Measurements from ENCODE around the gene MED10.
"Not testable (repeated sequence)": the region's sequence is repeated elsewhere in the genome, so short reads cannot be mapped to it uniquely, and the experiment has no call there.

MED10 gene

DNA sequence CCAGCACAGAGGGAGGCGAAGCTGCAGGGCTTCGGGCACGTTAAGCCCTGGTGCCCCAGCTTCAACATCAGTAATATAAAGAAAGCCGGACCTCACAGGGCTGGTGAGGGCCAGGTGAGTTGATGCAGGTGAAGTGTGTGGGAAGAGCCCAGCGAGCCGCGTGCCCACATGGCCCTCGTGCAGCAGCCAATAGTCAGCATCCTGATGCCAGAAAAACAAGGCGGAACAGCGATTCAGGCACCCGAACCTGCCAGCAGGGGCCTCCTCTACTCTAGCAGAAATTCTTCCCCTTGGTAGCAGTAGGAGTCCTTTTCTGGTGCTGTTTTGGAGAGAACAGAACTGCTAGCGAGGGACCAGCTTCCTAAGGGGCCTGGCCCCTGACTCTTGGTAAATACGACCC, 7.8 kb downstream of the MED10 start:
- Histone ChIP-seq H3K4me1 (ENCODE audit: control insufficient read depth, insufficient read depth, low read length) (no peaks in the 10 kb centered on the region), H3K9me3 (ENCODE audit: control insufficient read depth, low read length) (no peaks in the 10 kb centered on the region), H3K4me3 (ENCODE audit: low read length) (no peak overlapping the region), H3K9ac (ENCODE audit: low read length) (no peak overlapping the region), H3K27me3 (replicated peaks; ENCODE audit: control insufficient read depth, insufficient read depth, low read length) (no peaks in the 10 kb centered on the region), H3K36me3 (ENCODE audit: control insufficient read depth, insufficient read depth, low read length, severe bottlenecking) (peaks cover 76% of the 10 kb centered on the region)
- no peak for DNase-seq (ENCODE audit: low read depth)

DNA sequence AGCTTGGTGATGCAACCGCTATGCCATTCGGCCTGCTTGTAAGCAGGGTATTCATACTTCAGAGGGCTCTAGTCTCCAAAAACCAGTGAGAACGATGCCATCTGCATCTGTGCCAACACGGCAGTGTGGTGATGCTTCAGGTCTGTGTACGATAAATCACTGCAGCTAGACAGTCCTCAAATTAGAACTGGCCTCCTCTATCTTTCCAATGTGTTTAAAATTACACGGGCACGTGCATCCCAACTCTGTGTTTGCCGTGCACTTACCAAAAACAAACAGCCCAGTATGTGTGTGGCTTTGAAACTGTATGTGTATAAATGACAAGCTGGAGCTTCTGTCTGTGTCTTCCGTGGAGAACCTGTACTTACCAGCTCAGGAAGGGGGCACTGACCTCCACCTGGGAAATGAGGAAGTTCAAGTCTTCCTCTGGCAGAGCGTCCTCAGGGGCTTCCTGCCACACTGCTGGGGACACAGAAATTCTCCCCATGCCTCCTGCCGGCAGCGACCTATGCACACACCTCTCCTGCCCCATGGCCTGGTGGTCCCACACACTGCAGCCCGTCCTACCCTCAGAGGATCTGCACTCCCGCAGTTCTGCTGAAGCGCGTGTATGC, 12.3 kb downstream of the MED10 start:
- no peaks in the 10 kb centered on the region for H3K4me1 ChIP-seq (ENCODE audit: control insufficient read depth, insufficient read depth, low read length)
- no peak overlapping the region for H3K9ac ChIP-seq (ENCODE audit: low read length)
- H3K36me3 ChIP-seq (ENCODE audit: control insufficient read depth, insufficient read depth, low read length, severe bottlenecking) = peaks cover 31% of the 10 kb centered on the region
- no peak for DNase-seq (ENCODE audit: low read depth)
- H3K27me3 ChIP-seq (replicated peaks; ENCODE audit: control insufficient read depth, insufficient read depth, low read length) = no peaks in the 10 kb centered on the region
- H3K4me3 ChIP-seq (ENCODE audit: low read length) = no peak overlapping the region
- no peaks in the 10 kb centered on the region for H3K9me3 ChIP-seq (ENCODE audit: control insufficient read depth, low read length)

DNA sequence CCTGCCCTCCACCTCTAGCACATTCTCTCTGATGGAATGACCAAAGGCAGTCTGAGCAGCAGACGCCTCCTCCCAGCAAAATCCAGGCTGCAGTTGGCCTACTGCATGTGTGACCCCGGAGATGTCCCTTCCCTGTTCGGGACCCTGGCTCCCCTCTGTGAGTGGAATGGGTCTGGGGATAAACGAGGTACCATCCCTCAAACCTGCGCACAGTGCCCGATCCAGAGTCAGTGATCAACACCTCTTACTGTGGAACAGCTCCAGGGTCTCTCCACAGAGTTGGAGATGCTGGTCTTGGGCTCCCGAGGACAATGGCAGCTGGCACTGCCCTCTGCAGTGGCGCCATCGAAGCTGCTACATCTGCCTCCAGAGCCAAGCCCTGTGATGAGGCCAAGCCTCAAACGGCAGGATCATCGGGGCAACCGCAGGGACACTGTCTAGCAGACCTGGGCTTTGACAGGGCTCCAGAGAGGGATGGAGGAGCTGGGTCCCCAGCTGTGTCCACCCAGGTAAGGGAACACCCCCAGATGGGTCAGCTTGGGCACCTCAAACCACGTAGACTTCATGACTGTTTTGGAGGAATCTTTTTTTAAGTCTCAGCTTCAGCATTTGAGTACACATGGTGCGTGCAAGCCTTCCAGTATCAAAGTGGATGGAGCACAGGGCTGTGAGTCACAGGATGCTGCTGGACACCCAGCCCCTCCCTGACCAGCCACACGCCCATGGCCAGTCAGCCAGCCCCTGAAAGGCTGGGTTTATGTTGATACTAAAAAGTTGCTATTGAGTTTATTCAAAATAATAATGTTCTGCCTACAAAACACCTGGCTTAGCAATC, 13.0 kb downstream of the MED10 start:
- DNase-seq (ENCODE audit: low read depth) = no peak

DNA sequence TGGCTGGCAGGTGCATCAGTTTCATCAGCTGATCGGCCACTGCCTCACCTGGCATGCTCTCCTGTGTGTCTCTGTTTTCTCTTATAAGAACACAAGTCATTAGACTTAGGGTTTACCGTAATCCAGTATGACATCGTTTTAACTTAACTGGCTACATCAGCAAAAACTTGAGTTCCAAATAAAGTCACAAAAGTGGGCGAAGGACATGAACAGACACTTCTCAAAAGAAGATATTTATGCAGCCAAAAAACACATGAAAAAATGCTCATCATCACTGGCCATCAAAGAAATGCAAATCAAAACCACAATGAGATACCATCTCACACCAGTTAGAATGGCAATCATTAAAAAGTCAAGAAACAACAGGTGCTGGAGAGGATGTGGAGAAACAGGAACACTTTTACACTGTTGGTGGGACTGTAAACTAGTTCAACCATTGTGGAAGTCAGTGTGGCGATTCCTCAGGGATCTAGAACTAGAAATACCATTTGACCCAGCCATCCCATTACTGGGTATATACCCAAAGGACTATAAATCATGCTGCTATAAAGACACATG, 14.8 kb downstream of the MED10 start:
- H3K27me3 ChIP-seq (replicated peaks; ENCODE audit: control insufficient read depth, insufficient read depth, low read length); H3K9me3 ChIP-seq (ENCODE audit: control insufficient read depth, low read length); H3K9ac ChIP-seq (ENCODE audit: low read length); H3K4me1 ChIP-seq (ENCODE audit: control insufficient read depth, insufficient read depth, low read length); H3K4me3 ChIP-seq (ENCODE audit: low read length); H3K36me3 ChIP-seq (ENCODE audit: control insufficient read depth, insufficient read depth, low read length, severe bottlenecking); DNase-seq (ENCODE audit: low read depth): not testable (repeated sequence)

More for the DNA sequence above, 13.0 kb downstream of the MED10 start:
- no peak overlapping the region for H3K9ac ChIP-seq (ENCODE audit: low read length)
- no peaks in the 10 kb centered on the region for H3K27me3 ChIP-seq (replicated peaks; ENCODE audit: control insufficient read depth, insufficient read depth, low read length)
- H3K4me1 ChIP-seq (ENCODE audit: control insufficient read depth, insufficient read depth, low read length) = no peaks in the 10 kb centered on the region
- H3K4me3 ChIP-seq (ENCODE audit: low read length) = no peak overlapping the region
- no peaks in the 10 kb centered on the region for H3K9me3 ChIP-seq (ENCODE audit: control insufficient read depth, low read length)
- peaks cover 24% of the 10 kb centered on the region for H3K36me3 ChIP-seq (ENCODE audit: control insufficient read depth, insufficient read depth, low read length, severe bottlenecking)

DNA sequence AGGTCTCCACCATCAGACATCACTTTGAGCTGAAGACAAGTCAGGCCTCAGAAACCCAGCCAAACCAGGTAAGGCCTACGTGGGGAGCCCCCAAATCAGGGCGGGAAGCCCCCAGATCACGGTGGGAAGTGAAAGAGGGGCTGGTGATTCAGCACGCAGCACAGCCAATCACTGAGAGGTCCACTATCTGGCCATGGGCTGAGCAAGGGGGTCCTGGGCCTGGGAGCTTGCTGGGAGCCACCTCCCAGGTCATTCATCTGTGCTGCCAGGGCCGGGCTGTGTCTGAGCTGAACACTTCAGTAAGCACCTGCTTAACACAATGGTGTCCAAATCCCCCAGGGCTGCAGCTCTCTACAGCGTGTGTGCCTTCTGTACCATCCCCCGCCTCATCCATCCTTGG, 15.5 kb downstream of the MED10 start:
- no peaks in the 10 kb centered on the region for H3K27me3 ChIP-seq (replicated peaks; ENCODE audit: control insufficient read depth, insufficient read depth, low read length)
- no peak overlapping the region for H3K4me3 ChIP-seq (ENCODE audit: low read length)
- peaks cover 3% of the 10 kb centered on the region for H3K4me1 ChIP-seq (ENCODE audit: control insufficient read depth, insufficient read depth, low read length)
- no peak for DNase-seq (ENCODE audit: low read depth)
- H3K36me3 ChIP-seq (ENCODE audit: control insufficient read depth, insufficient read depth, low read length, severe bottlenecking) = peaks cover 3% of the 10 kb centered on the region
- no peaks in the 10 kb centered on the region for H3K9me3 ChIP-seq (ENCODE audit: control insufficient read depth, low read length)
- no peak overlapping the region for H3K9ac ChIP-seq (ENCODE audit: low read length)

DNA sequence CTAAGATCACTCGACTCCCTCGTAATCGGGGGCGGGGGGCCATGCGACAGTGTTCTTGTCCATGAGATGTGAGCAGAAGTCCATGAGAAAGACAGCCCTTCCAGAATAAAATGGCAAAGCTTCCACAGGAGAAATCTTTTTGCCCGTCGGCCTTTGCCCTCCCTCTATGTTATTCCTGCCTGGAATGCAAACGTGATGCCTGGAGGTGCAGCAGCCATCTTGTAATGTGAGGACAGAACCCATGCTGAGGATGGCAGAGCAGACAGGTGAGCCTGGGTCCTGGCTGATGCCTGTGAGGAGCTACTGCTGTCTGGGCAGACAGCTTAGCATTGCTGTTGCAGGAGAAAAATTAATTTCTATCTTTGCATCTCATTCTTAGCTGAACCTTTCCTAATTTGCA, 17.2 kb downstream of the MED10 start:
- DNase-seq (ENCODE audit: low read depth) = no peak

DNA sequence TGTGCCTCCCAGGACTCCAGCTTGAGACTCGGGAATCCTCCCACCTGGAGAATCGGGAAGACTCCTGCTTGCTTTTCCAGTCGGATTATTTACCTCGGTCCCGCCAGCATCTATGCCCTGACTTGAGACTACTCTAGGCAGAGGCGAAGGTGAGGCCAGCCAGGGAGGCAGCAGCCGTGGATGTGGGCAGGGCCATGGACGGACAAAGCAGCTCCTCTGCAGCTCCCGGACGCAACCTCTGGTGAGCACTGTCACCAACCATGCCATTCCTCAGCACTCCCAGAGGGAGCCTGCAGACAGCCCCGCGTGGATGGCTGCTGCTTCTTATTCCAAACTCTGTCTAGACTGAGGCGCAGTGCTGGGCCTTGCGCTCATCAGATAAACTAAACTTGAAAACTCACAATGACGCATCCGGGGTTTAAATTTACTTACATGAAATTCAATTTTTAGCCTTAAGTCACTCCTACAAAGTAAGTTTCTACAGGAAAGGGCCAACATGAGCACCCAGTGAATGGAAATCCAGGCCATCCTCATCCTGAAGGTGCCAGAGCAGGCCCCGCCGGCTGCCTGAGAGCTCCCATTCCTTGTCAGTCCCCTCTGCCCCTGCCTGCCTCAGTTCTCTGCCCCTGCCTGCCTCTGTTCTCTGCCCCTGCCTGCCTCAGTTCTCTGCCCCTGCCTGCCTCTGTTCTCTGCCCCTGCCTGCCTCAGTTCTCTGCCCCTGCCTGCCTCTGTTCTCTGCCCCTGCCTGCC, 17.8 kb downstream of the MED10 start:
- peaks cover 3% of the 10 kb centered on the region for H3K4me1 ChIP-seq (ENCODE audit: control insufficient read depth, insufficient read depth, low read length)
- no peaks in the 10 kb centered on the region for H3K27me3 ChIP-seq (replicated peaks; ENCODE audit: control insufficient read depth, insufficient read depth, low read length)
- no peak overlapping the region for H3K4me3 ChIP-seq (ENCODE audit: low read length)
- no peaks in the 10 kb centered on the region for H3K9me3 ChIP-seq (ENCODE audit: control insufficient read depth, low read length)
- DNase-seq (ENCODE audit: low read depth) = no peak
- no peak overlapping the region for H3K9ac ChIP-seq (ENCODE audit: low read length)
- no peaks in the 10 kb centered on the region for H3K36me3 ChIP-seq (ENCODE audit: control insufficient read depth, insufficient read depth, low read length, severe bottlenecking)

More for the DNA sequence above, 17.2 kb downstream of the MED10 start:
- Histone ChIP-seq H3K27me3 (replicated peaks; ENCODE audit: control insufficient read depth, insufficient read depth, low read length) (no peaks in the 10 kb centered on the region), H3K9me3 (ENCODE audit: control insufficient read depth, low read length) (no peaks in the 10 kb centered on the region), H3K36me3 (ENCODE audit: control insufficient read depth, insufficient read depth, low read length, severe bottlenecking) (no peaks in the 10 kb centered on the region), H3K9ac (ENCODE audit: low read length) (no peak overlapping the region), H3K4me1 (ENCODE audit: control insufficient read depth, insufficient read depth, low read length) (peaks cover 3% of the 10 kb centered on the region), H3K4me3 (ENCODE audit: low read length) (no peak overlapping the region)

DNA sequence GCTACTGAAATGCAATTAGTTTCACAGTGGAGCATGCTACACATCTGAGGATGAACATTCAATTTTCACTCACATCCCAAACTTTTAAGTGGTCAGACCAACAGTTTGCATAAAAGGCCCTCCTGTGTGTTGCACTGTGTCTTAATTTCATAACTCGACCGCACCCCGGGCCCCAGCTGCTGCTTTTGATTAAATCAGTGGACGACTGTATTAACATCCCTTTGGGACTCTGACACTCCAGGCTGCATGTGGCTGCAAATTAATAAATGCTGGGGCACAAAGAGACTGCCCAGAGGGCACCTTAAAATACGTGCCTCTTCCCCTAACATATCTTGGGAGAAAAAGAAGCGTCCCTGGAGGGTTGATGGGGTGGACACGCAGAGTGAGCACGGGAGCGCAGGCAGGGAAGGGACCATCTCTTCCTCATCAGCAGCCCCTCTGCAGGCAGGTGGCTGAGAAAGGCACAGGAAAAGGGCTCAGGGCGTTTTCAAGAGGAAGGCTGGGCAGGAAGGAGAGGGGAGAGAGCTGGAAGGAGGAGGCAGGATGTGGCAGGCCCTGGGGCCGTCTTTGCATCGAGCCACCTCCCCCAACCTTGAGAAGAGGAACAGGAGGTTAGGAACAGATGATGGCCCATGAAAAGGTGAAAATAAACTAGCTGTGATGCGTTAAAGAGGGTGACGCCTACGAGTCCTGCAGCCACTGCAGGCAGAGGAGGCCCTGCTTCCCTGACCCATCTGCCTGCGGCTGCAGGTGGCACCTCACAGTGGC, 18.6 kb downstream of the MED10 start:
- Histone ChIP-seq H3K9me3 (ENCODE audit: control insufficient read depth, low read length) (no peaks in the 10 kb centered on the region), H3K27me3 (replicated peaks; ENCODE audit: control insufficient read depth, insufficient read depth, low read length) (peaks cover 3% of the 10 kb centered on the region), H3K36me3 (ENCODE audit: control insufficient read depth, insufficient read depth, low read length, severe bottlenecking) (no peaks in the 10 kb centered on the region), H3K9ac (ENCODE audit: low read length) (no peak overlapping the region), H3K4me1 (ENCODE audit: control insufficient read depth, insufficient read depth, low read length) (peaks cover 3% of the 10 kb centered on the region), H3K4me3 (ENCODE audit: low read length) (no peak overlapping the region)
- DNase-seq (ENCODE audit: low read depth) = no peak

DNA sequence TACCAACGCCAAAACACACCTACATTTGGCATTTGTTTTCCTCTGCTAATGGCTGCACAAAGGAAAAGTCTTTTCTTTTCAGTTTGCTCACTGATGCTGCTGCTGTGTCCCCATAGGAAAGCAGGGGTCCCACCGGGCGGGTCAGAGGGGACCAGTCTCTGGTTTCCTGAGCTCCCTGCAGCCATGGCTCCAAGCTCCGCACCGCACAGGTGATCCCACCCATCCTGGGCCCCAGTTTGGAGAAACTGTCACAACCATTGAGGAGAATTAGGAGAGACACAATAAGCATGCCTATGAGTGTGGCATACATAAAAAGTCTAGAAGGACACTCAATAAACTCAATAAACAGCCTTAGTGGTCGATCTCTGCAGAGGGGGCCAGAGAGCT, 19.9 kb downstream of the MED10 start:
- no peak overlapping the region for H3K9ac ChIP-seq (ENCODE audit: low read length)
- peaks cover 3% of the 10 kb centered on the region for H3K4me1 ChIP-seq (ENCODE audit: control insufficient read depth, insufficient read depth, low read length)
- DNase-seq (ENCODE audit: low read depth) = no peak
- peaks cover 5% of the 10 kb centered on the region for H3K27me3 ChIP-seq (replicated peaks; ENCODE audit: control insufficient read depth, insufficient read depth, low read length)
- H3K9me3 ChIP-seq (ENCODE audit: control insufficient read depth, low read length) = no peaks in the 10 kb centered on the region
- no peaks in the 10 kb centered on the region for H3K36me3 ChIP-seq (ENCODE audit: control insufficient read depth, insufficient read depth, low read length, severe bottlenecking)
- no peak overlapping the region for H3K4me3 ChIP-seq (ENCODE audit: low read length)

DNA sequence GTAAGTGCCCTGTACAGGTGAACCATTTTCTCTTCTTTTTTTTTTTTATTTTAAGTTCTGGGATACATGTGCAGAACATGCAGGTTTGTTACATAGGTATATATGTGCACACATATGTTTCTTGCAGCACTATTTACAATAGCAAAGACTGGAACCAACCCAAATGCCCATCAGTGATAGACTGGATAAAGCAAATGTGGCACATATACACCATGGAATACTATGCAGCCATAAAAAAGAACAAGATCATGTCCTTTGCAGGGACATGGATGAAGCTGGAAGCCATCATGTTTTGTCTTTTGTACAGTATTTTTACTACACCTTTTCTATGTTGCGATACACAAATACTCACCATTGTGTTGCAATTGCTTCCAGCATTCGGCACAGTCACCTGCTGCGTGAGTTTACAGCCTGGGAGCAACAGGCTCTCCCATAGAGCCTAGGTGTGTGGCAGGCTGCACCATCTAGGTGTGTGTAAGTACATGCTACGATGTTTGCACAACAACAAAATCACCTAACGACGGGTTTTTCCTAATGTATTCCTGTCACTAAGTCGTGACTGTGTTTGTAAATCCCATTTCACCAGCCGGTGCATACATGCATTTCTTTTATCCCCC, 20.4 kb downstream of the MED10 start:
- not testable (repeated sequence) for H3K9me3 ChIP-seq (ENCODE audit: control insufficient read depth, low read length); H3K27me3 ChIP-seq (replicated peaks; ENCODE audit: control insufficient read depth, insufficient read depth, low read length); H3K4me1 ChIP-seq (ENCODE audit: control insufficient read depth, insufficient read depth, low read length); H3K9ac ChIP-seq (ENCODE audit: low read length); H3K4me3 ChIP-seq (ENCODE audit: low read length); DNase-seq (ENCODE audit: low read depth); H3K36me3 ChIP-seq (ENCODE audit: control insufficient read depth, insufficient read depth, low read length, severe bottlenecking)

Measured in adipocyte (in vitro differentiated cells).